ENCODE data around the gene KLK12. TPM values are rescaled to one million over a fixed set of nuclear protein-coding genes. Genes with fewer than 3 reads are reported as not detected.

The KLK12 gene
- total and polyA plus RNA-seq, 9 of the 15 experiments (the other 6 are each of a cell fraction or from before 2014, with no cell fraction given): not detected

DNA sequence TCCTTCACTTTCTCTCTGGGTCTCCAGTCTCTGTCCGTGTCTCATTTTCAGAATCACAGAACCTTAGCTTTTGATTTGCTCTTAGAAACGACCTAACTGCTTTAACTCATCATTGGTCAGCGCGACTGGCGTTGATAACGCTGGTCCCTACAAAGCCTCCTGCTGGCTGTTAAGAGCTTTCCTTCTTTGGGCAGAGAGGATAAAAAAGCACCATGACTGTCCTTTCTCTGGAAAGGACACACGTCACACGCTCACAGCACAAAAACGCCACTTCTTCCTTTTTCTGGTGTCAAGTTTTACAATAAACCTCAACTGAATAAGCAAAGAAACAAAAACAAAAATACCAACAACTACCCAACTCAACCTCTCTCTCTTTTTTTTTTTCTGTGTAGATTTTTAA lies 1.7 kb upstream of the KLK12 start:
- no TSS peak for BruUV-seq (replicated peaks)
- H2AFZ ChIP-seq (ENCODE audit: low read depth, low read length): peak overlapping the region; percentile 22; the same call in 1 of the 2 replicates
- peak; percentile 42 to 57 (median 52) for DNase-seq (ENCODE audit: extremely low read depth in 1 of 4, low spot score in 3 of 4)
- no peaks in the 10 kb centered on the region for H4K20me1 ChIP-seq (replicated peaks; ENCODE audit: control insufficient read depth, insufficient read depth, low read length)
- peak; percentile 85 for FAIRE-seq
- H3K79me2 ChIP-seq (ENCODE audit: control insufficient read depth, insufficient read depth, low read length): no peaks in the 10 kb centered on the region
- intact Hi-C loops (cut with micrococcal nuclease): no loop called here
- no peaks in the 10 kb centered on the region for H3K36me3 ChIP-seq (ENCODE audit: control insufficient read depth, insufficient read depth, low read length)
- WGBS (ENCODE audit: insufficient coverage, low coverage, missing lambda C conversion rate): 1% methylated on average over 9 of the region's 9 CpGs
- POLR2A ChIA-PET: interaction anchor here (0.8 to 1.1 kb wide), 4 partner anchors 8 to 60 kb away, joined by 3 to 5 read pairs (median 3); no protein-coding TSS in a partner anchor
- no peak overlapping the region for H3K9ac ChIP-seq (ENCODE audit: insufficient read depth in 1 of 2, low read depth in 2 of 2, low read length in 2 of 2)
- in situ Hi-C loops (cut with MboI): no loop called here
- H3K27me3 ChIP-seq (ENCODE audit: control insufficient read depth in 2 of 2, insufficient read depth in 2 of 2, low read length in 2 of 2): peaks cover 7 to 34% of the 10 kb centered on the region in 2 experiments
- H3K9me1 ChIP-seq (ENCODE audit: control insufficient read depth, insufficient read depth, low read length): no peaks in the 10 kb centered on the region
- peaks cover 0 to 6% of the 10 kb centered on the region in 2 experiments; a peak in 3 of 5 replicates for H3K4me1 ChIP-seq (replicated peaks in 1 of 2; ENCODE audit: control insufficient read depth in 2 of 2, insufficient read depth in 2 of 2, low read length in 2 of 2)
- no peaks in the 10 kb centered on the region for H3K9me3 ChIP-seq (replicated peaks; ENCODE audit: control insufficient read depth, insufficient read depth, low read depth, low read length)
- H3K4me2 ChIP-seq (ENCODE audit: insufficient read depth, low read length): no peak overlapping the region
- ATAC-seq: peak; percentile 81
- no peak overlapping the region for H3K4me3 ChIP-seq
- CTCF ChIA-PET (ENCODE audit: low intra/inter-chr PET ratio): no interaction called here
- H3K27ac ChIP-seq (ENCODE audit: extremely low read depth, low read depth, low read length): no peak overlapping the region
- peak; percentile 60 for TF ChIP-seq CREM (IDR thresholded peaks at IDR 0.05; ENCODE audit: low read depth)
- TF ChIP-seq CBFA2T3 (IDR thresholded peaks at IDR 0.05): peak; percentile 53; the same call in 1 of the 2 replicates
- peak; percentile 57; the same call in 1 of the 2 replicates for TF ChIP-seq ESRRA (IDR thresholded peaks at IDR 0.05; ENCODE audit: borderline replicate concordance, low read depth)
- TF ChIP-seq SPI1 (IDR thresholded peaks at IDR 0.05; ENCODE audit: borderline replicate concordance, low read depth, low read length): 0 out of 2 replicates have a peak, but pooled peaks have one; percentile 2
- peak; percentile 49 for TF ChIP-seq MAFG (tag; conservative IDR thresholded peaks at IDR 0.05)
- TF ChIP-seq, protein P1, sequence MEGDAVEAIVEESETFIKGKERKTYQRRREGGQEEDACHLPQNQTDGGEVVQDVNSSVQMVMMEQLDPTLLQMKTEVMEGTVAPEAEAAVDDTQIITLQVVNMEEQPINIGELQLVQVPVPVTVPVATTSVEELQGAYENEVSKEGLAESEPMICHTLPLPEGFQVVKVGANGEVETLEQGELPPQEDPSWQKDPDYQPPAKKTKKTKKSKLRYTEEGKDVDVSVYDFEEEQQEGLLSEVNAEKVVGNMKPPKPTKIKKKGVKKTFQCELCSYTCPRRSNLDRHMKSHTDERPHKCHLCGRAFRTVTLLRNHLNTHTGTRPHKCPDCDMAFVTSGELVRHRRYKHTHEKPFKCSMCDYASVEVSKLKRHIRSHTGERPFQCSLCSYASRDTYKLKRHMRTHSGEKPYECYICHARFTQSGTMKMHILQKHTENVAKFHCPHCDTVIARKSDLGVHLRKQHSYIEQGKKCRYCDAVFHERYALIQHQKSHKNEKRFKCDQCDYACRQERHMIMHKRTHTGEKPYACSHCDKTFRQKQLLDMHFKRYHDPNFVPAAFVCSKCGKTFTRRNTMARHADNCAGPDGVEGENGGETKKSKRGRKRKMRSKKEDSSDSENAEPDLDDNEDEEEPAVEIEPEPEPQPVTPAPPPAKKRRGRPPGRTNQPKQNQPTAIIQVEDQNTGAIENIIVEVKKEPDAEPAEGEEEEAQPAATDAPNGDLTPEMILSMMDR (IDR thresholded peaks at IDR 0.05 in 2 of 3, conservative IDR thresholded peaks at IDR 0.05 in 1 of 3; ENCODE audit: insufficient read depth in 2 of 3, low read depth in 1 of 3, low read length in 3 of 3): peak; percentile 14 to 46 (median 36); a peak in 3 of 6 replicates
- TF ChIP-seq ZNF24 (IDR thresholded peaks at IDR 0.05): no peak
- TF ChIP-seq ATF1 (CRISPR knock-in tag; IDR thresholded peaks at IDR 0.05): no peak
- TF ChIP-seq ATF1 (tag; IDR thresholded peaks at IDR 0.05): peak; percentile 59; the same call in 1 of the 2 replicates
- TF ChIP-seq SRF (CRISPR knock-in tag; IDR thresholded peaks at IDR 0.05): peak; percentile 73 to 93; a peak in 3 of 4 replicates
- TF ChIP-seq NFE2 (IDR thresholded peaks at IDR 0.05; ENCODE audit: low read depth): peak; percentile 33; the same call in 1 of the 2 replicates
- TF ChIP-seq, protein P2, sequence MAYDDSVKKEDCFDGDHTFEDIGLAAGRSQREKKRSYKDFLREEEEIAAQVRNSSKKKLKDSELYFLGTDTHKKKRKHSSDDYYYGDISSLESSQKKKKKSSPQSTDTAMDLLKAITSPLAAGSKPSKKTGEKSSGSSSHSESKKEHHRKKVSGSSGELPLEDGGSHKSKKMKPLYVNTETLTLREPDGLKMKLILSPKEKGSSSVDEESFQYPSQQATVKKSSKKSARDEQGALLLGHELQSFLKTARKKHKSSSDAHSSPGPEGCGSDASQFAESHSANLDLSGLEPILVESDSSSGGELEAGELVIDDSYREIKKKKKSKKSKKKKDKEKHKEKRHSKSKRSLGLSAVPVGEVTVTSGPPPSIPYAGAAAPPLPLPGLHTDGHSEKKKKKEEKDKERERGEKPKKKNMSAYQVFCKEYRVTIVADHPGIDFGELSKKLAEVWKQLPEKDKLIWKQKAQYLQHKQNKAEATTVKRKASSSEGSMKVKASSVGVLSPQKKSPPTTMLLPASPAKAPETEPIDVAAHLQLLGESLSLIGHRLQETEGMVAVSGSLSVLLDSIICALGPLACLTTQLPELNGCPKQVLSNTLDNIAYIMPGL (CRISPR knock-in tag; IDR thresholded peaks at IDR 0.05): no peak
- TF ChIP-seq ZNF444 (CRISPR knock-in tag; IDR thresholded peaks at IDR 0.05): no peak
- TF ChIP-seq FOSL1 (tag; conservative IDR thresholded peaks at IDR 0.05): 0 out of 2 replicates have a peak, but pooled peaks have one; percentile 25
- 0 out of 4 replicates have a peak, but pooled peaks of 1 of the 2 experiments have one; percentile 26 for TF ChIP-seq HDAC1 (IDR thresholded peaks at IDR 0.05)
- TF ChIP-seq KDM1A (IDR thresholded peaks at IDR 0.05): peak; percentile 59 to 60; a peak in 2 of 4 replicates
- peak; percentile 27; the same call in 1 of the 2 replicates for TF ChIP-seq HDAC2 (IDR thresholded peaks at IDR 0.05)
- TF ChIP-seq ATF7 (IDR thresholded peaks at IDR 0.05): peak; percentile 51; the same call in 1 of the 2 replicates
- no peak for TF ChIP-seq NCOA4 (IDR thresholded peaks at IDR 0.05; ENCODE audit: partially characterized antibody)
- TF ChIP-seq HNRNPLL (IDR thresholded peaks at IDR 0.05; ENCODE audit: low read depth, low read length, poor library complexity, severe bottlenecking): peak; percentile 30
- TF ChIP-seq CTBP1 (IDR thresholded peaks at IDR 0.05; ENCODE audit: borderline replicate concordance): peak; percentile 58
- 0 out of 2 replicates have a peak, but pooled peaks have one; percentile 4 for TF ChIP-seq TAL1 (IDR thresholded peaks at IDR 0.05)
- TF ChIP-seq ILF3 (IDR thresholded peaks at IDR 0.05; ENCODE audit: borderline replicate concordance): no peak

All from K562 (cell line).